IMR-90 (cell line): Measurements from ENCODE around the gene CKAP2. TPM values are rescaled to one million over a fixed set of nuclear protein-coding genes. Genes with fewer than 3 reads are reported as not detected.

ENCODE experiments used
- ATAC-seq: fragments of 200-7000 bp; cut with Tn5 transposase; 2 replicates; pipeline ENCODE4 v1.9.1; 2020; ENCODE audit warnings: low read depth, mild to moderate bottlenecking, moderate library complexity
- BruUV-seq: library from RNA; stranded (reverse); fragments of 400-500 nt; replicated peaks from 2 replicates; lab custom pipeline; 2021; lab: Mats Ljungman, UMichigan
- CTCF ChIA-PET: fragments of 300-600 bp; formaldehyde crosslinking; extraction: SDS; loops from one replicate; lab custom pipeline; 2021; ENCODE audit warnings: antibody characterized with exemption; lab: Yijun Ruan, JAX
- POLR2A ChIA-PET: fragments of 300-600 bp; sonication (Branson Sonifier 250); formaldehyde crosslinking; loops from one replicate; lab custom pipeline; 2022; ENCODE audit warnings: antibody characterized with exemption; ENCODE audit not compliant: unreplicated experiment; lab: Charles Lee
- DNase-seq: peaks from one replicate; pipeline ENCODE4 v3.0.0; 2013
- H2AFZ ChIP-seq: replicated peaks from 2 replicates; pipeline ENCODE3; 2013; ENCODE audit warnings: low read length, mild to moderate bottlenecking; ENCODE audit not compliant: poor library complexity
- H2AK5ac ChIP-seq: 2 replicates; pipeline ENCODE4 v1.6.1; 2013; ENCODE audit warnings: low read depth, low read length, inconsistent platforms
- H2AK9ac ChIP-seq: replicated peaks from 2 replicates; pipeline ENCODE3; 2013; ENCODE audit warnings: mild to moderate bottlenecking, low read depth, low read length, moderate library complexity; ENCODE audit not compliant: poor library complexity
- H2BK120ac ChIP-seq: 2 replicates; pipeline ENCODE4 v1.6.1; 2013; ENCODE audit warnings: low read depth, low read length, inconsistent platforms
- H2BK15ac ChIP-seq: 3 replicates; pipeline ENCODE4 v1.6.1; 2013; ENCODE audit warnings: low read depth, low read length, inconsistent platforms
- H2BK20ac ChIP-seq: 2 replicates; pipeline ENCODE4 v1.6.1; 2013; ENCODE audit warnings: low read depth, mild to moderate bottlenecking, inconsistent platforms, low read length, moderate library complexity
- H2BK5ac ChIP-seq: 2 replicates; pipeline ENCODE4 v1.6.1; 2013; ENCODE audit warnings: mild to moderate bottlenecking, low read depth, low read length, inconsistent platforms; ENCODE audit not compliant: poor library complexity, severe bottlenecking
- H3K14ac ChIP-seq: replicated peaks from 2 replicates; pipeline ENCODE4 v1.6.1; 2013; ENCODE audit warnings: low read depth, low read length, inconsistent platforms
- H3K18ac ChIP-seq: 2 replicates; pipeline ENCODE4 v1.6.1; 2013; ENCODE audit warnings: low read depth, low read length, control low read depth
- H3K23ac ChIP-seq: 2 replicates; pipeline ENCODE4 v1.6.1; 2013; ENCODE audit warnings: low read depth, low read length, inconsistent platforms
- H3K27ac ChIP-seq: 2 replicates; pipeline ENCODE4 v1.5.1; 2013; ENCODE audit warnings: mild to moderate bottlenecking, control low read depth, low read length; ENCODE audit not compliant: insufficient read depth
- H3K27me3 ChIP-seq: 2 replicates; pipeline ENCODE4 v1.6.1; 2013; ENCODE audit warnings: low read length; ENCODE audit not compliant: control insufficient read depth, insufficient read depth
- H3K36me3 ChIP-seq: 2 replicates; pipeline ENCODE4 v1.6.1; 2013; ENCODE audit warnings: low read length, mixed read lengths; ENCODE audit not compliant: control insufficient read depth, insufficient read depth
- H3K4ac ChIP-seq: 2 replicates; pipeline ENCODE4 v1.6.1; 2013; ENCODE audit warnings: low read depth, low read length, inconsistent platforms
- H3K4me1 ChIP-seq: 2 replicates; pipeline ENCODE4 v1.6.1; 2013; ENCODE audit warnings: low read length, mixed read lengths; ENCODE audit not compliant: control insufficient read depth, insufficient read depth
- H3K4me2 ChIP-seq: 2 replicates; pipeline ENCODE4 v1.6.1; 2013; ENCODE audit warnings: low read depth, mild to moderate bottlenecking, control low read depth, low read length, moderate library complexity
- H3K4me3 ChIP-seq: 2 replicates; pipeline ENCODE4 v1.5.1; 2013; ENCODE audit warnings: low read depth, mild to moderate bottlenecking, control low read depth, low read length, moderate library complexity; ENCODE audit not compliant: insufficient read depth
- H3K56ac ChIP-seq: 2 replicates; pipeline ENCODE4 v1.6.1; 2013; ENCODE audit warnings: low read length, inconsistent platforms; ENCODE audit not compliant: insufficient read depth; ENCODE audit errors: extremely low read depth
- H3K79me1 ChIP-seq, 2 experiments: 2 replicates each; pipeline ENCODE4 v1.6.1; 2013; ENCODE audit warnings: low read length in 2 of 2, inconsistent platforms in 1 of 2, low read depth in 1 of 2
- H3K9ac ChIP-seq: 2 replicates; pipeline ENCODE4 v1.6.1; 2013; ENCODE audit warnings: low read depth, low read length, control low read depth
- H3K9me1 ChIP-seq: 2 replicates; pipeline ENCODE4 v1.6.1; 2013; ENCODE audit warnings: low read length, inconsistent platforms; ENCODE audit not compliant: insufficient read depth
- H3K9me3 ChIP-seq: 2 replicates; pipeline ENCODE4 v1.6.1; 2013; ENCODE audit warnings: low read length; ENCODE audit not compliant: control insufficient read depth, insufficient read depth
- H4K20me1 ChIP-seq: 2 replicates; pipeline ENCODE4 v1.6.1; 2013; ENCODE audit warnings: low read length, inconsistent platforms; ENCODE audit not compliant: insufficient read depth
- H4K5ac ChIP-seq: 2 replicates; pipeline ENCODE4 v1.6.1; 2013; ENCODE audit warnings: mild to moderate bottlenecking, low read depth, low read length, control low read depth
- H4K8ac ChIP-seq, 2 experiments: 2 replicates each; pipeline ENCODE4 v1.6.1; 2013; ENCODE audit warnings: low read depth in 2 of 2, low read length in 2 of 2, control low read depth in 1 of 2, inconsistent platforms in 1 of 2
- H4K91ac ChIP-seq: 2 replicates; pipeline ENCODE4 v1.6.1; 2013; ENCODE audit warnings: low read depth, low read length, inconsistent platforms; ENCODE audit not compliant: insufficient read depth
- CHD1 ChIP-seq: IDR thresholded peaks from 2 replicates; pipeline ENCODE4 v1.6.1; 2012; ENCODE audit warnings: low read depth, low read length, improper control_type of control experiment
- FOS ChIP-seq: fragments of 150-350 bp; IDR thresholded peaks from 2 replicates; pipeline ENCODE4 v1.6.1; 2016; ENCODE audit warnings: low read depth, low read length
- MXI1 ChIP-seq: IDR thresholded peaks from 2 replicates; pipeline ENCODE4 v1.6.1; 2012; ENCODE audit warnings: low read depth, mild to moderate bottlenecking, low read length, moderate library complexity, borderline replicate concordance
- WGBS, 2 experiments: methylation state at CpG; one replicate each; pipeline versions ENCODE4 v1.1.5 to v1.1.7; 2013; ENCODE audit warnings: missing lambda C conversion rate in 2 of 2; ENCODE audit not compliant: insufficient read length in 1 of 2; ENCODE audit errors: extremely low coverage in 2 of 2; 5-methylcytosine and 5-hydroxymethylcytosine counted together
- dilution Hi-C: fragments of 300-500 bp; cut with HindIII; formaldehyde crosslinking; loops from one replicate; pipeline ENCODE4 v1.14.3; 2018; ENCODE audit warnings: low sequenced_read_pairs; ENCODE audit not compliant: unreplicated experiment
- in situ Hi-C: fragments of 300-500 bp; cut with MboI; formaldehyde crosslinking; loops from 3 replicates; pipeline ENCODE4 v1.14.3; 2019; ENCODE audit warnings: low sequenced_read_pairs, inconsistent platforms, mixed read lengths
- intact Hi-C: fragments of 100-400 bp; cut with micrococcal nuclease; formaldehyde crosslinking; loops from 2 replicates; pipeline ENCODE4 v1.10.0; 2022
- polyA plus RNA-seq, 3 experiments: library from polyadenylated mRNA; depleted of rRNA; stranded (reverse); fragments of >200 nt; gene quantifications; 2 replicates each; pipeline ENCODE4 v1.2.3, GENCODE V29; 2012; ENCODE audit warnings: low replicate concordance in 1 of 3
- total RNA-seq: library from RNA; depleted of rRNA; stranded (reverse); fragments of >200 nt; gene quantifications from 2 replicates; pipeline ENCODE4 v1.2.3, GENCODE V29; 2012

The CKAP2 gene
- total and polyA plus RNA-seq, 2 of the 4 experiments (the other 2 are of a cell fraction), result 23.0 to 44.6 TPM

- peak overlapping the region; percentile 74 for H2BK20ac ChIP-seq
- peak overlapping the region; percentile 92 for H3K23ac ChIP-seq
- H3K4me2 ChIP-seq, result no peak overlapping the region
- intact Hi-C loops, result no loop called here
- peak overlapping the region; percentile 89; the same call in 1 of the 2 replicates for H3K27ac ChIP-seq
- POLR2A ChIA-PET, result no interaction called here
- CTCF ChIA-PET, result no interaction called here
- peaks cover 11% of the 10 kb centered on the region for H3K9me1 ChIP-seq
- DNase-seq, result no peak
- dilution Hi-C loops, result no loop called here
- peaks cover 11% of the 10 kb centered on the region for H3K36me3 ChIP-seq
- no peaks in the 10 kb centered on the region for H4K20me1 ChIP-seq
- peak overlapping the region; percentile 74 for H3K18ac ChIP-seq
- H3K56ac ChIP-seq, result peak overlapping the region; percentile 42; the same call in 1 of the 2 replicates
- H3K79me1 ChIP-seq, result peaks cover 9 to 12% of the 10 kb centered on the region in 2 experiments; a peak in 3 of 4 replicates
- ATAC-seq, result no peak
- H2BK5ac ChIP-seq, result peak overlapping the region; percentile 92
- H2AFZ ChIP-seq, result no peak overlapping the region
- H4K5ac ChIP-seq, result peak overlapping the region; percentile 81
- H2BK120ac ChIP-seq, result peak overlapping the region; percentile 89
- peak overlapping the region; percentile 91; the same call in 1 of the 2 replicates for H2AK5ac ChIP-seq
- H4K91ac ChIP-seq, result peak overlapping the region; percentile 95
- peak overlapping the region; percentile 90 for H2AK9ac ChIP-seq
- peak overlapping the region; percentile 90 for H3K4ac ChIP-seq
- no peak overlapping the region for H3K9ac ChIP-seq
- H3K27me3 ChIP-seq, result no peaks in the 10 kb centered on the region
- no peaks in the 10 kb centered on the region for H3K9me3 ChIP-seq
- in situ Hi-C loops, result no loop called here
- peaks cover 16% of the 10 kb centered on the region for H3K4me1 ChIP-seq
- WGBS, 2 experiments, result no CpG with 5 or more reads among the region's 1 CpG
- no peak overlapping the region for H3K4me3 ChIP-seq
- peak overlapping the region; percentile 95 for H3K14ac ChIP-seq
- BruUV-seq, result no TSS peak
- H4K8ac ChIP-seq, result peak overlapping the region; percentile 71 to 94; a peak in 3 of 4 replicates
- H2BK15ac ChIP-seq, result peak overlapping the region; percentile 96; the same call in 2 of the 3 replicates
- TF ChIP-seq FOS (no peak), MXI1 (no peak), CHD1 (no peak)
Measured at GRCh38 chr13:52414051-52414450, 41.2 kb upstream of the CKAP2 start.
